Stomach (tissue), 9 donors: Measurements from ENCODE around the gene CFAP298. TPM values are rescaled to one million over a fixed set of nuclear protein-coding genes. Genes with fewer than 3 reads are reported as not detected.

Experiments
- DNase-seq, 2 donors: peaks; one replicate each; pipeline versions ENCODE4 v3.0.0 to v3.0.0-alpha.2; 2013 to 2019
- H3K27ac ChIP-seq, 5 donors: fragments of 200-600 bp in 4 of 5; sonication (generic) in 4 of 5; one replicate each; pipeline ENCODE4 v1.5.1; 2013 to 2019; ENCODE audit warnings: mild to moderate bottlenecking in 1 of 5, moderate library complexity in 1 of 5
- H3K27me3 ChIP-seq, 3 donors: fragments of 200-600 bp; sonication (generic); one replicate each; pipeline ENCODE4 v1.5.1; 2017 to 2019; ENCODE audit warnings: mixed run types in 1 of 3
- H3K36me3 ChIP-seq, 4 donors: fragments of 200-600 bp; sonication (generic); 1 replicate in 3 of 4; 2 replicates in 1 of 4; pipeline ENCODE4 v1.5.1; 2016 to 2019
- H3K4me1 ChIP-seq, 4 donors: fragments of 200-600 bp; sonication (generic); one replicate each; pipeline ENCODE4 v1.5.1; 2016 to 2019
- H3K4me3 ChIP-seq, 4 donors: fragments of 200-600 bp; sonication (generic) in 3 of 4; one replicate each; pipeline ENCODE4 v1.5.1; 2016 to 2019; ENCODE audit warnings: mild to moderate bottlenecking in 1 of 4
- H3K9me3 ChIP-seq, 4 donors: fragments of 200-600 bp; sonication (generic); one replicate each; pipeline ENCODE4 v1.5.1; 2016 to 2019
- CTCF ChIP-seq, 7 experiments: fragments of 450-650 bp in 4 of 7; fragments of 200-600 bp in 3 of 7; sonication (generic) in 3 of 7; IDR thresholded peaks; one replicate each; pipeline ENCODE4 v1.5.1; 2016 to 2019; ENCODE audit warnings: antibody characterized with exemption in 7 of 7, control low read depth in 2 of 7, mild to moderate bottlenecking in 1 of 7
- EP300 ChIP-seq: sonication (generic); formaldehyde crosslinking; IDR thresholded peaks from one replicate; pipeline ENCODE4 v1.6.1; 2017; ENCODE audit warnings: antibody characterized with exemption
- POLR2A ChIP-seq, 4 donors: fragments of 450-650 bp; IDR thresholded peaks; one replicate each; pipeline ENCODE4 v1.6.1; 2016; ENCODE audit warnings: antibody characterized with exemption in 4 of 4, control low read depth in 2 of 4, mild to moderate bottlenecking in 1 of 4, moderate library complexity in 1 of 4
- POLR2AphosphoS5 ChIP-seq, 3 donors: sonication (generic); formaldehyde crosslinking; IDR thresholded peaks; one replicate each; pipeline ENCODE4 v1.6.1; 2016; ENCODE audit warnings: antibody characterized with exemption in 3 of 3
- WGBS, 5 donors: extraction: QIAGEN DNeasy Blood & Tissue Kit in 3 of 5; methylation state at CpG; one replicate each; pipeline versions ENCODE4 v1.1.5 to v1.1.7; 2013 to 2018; 5-methylcytosine and 5-hydroxymethylcytosine counted together
- intact Hi-C: fragments of 100-400 bp; cut with DNase I; formaldehyde crosslinking; loops from one replicate; pipeline ENCODE4 v1.15.1; 2023; ENCODE audit warnings: low total_unique reads
- polyA plus RNA-seq, 3 donors: library from polyadenylated mRNA; stranded (reverse); fragments of 200-250 nt; gene quantifications; one replicate each; pipeline ENCODE4 v1.2.3, GENCODE V29; 2013
- total RNA-seq, 5 donors: library from RNA; depleted of rRNA; stranded (reverse); fragments of >200 nt; gene quantifications; one replicate each; pipeline versions ENCODE4 v1.1.0 to v1.2.3, GENCODE V29; 2014 to 2016
- donor health status: healthy with polysubstance abuse.
- donor health status: Bipolar disorder and iron deficiency.
- donor health status: healthy.

CFAP298 gene
- total and polyA plus RNA-seq, 8 donors = 0.87 to 61.8 (median 29.5) TPM

GRCh38 chr21:32574946-32575925 is 36.9 kb downstream of the CFAP298 start:
- intact Hi-C loops = no loop called here
- TF ChIP-seq EP300 (no peak), POLR2A (IDR thresholded peaks at IDR 0.05) (no peak), POLR2AphosphoS5 (IDR thresholded peaks at IDR 0.05) (no peak), CTCF (IDR thresholded peaks at IDR 0.05) (no peak)

GRCh38 chr21:32572574-32573420 is 39.4 kb downstream of the CFAP298 start:
- peak overlapping the region; percentile 14 to 63 (median 41) for H3K27ac ChIP-seq
- TF ChIP-seq POLR2AphosphoS5 (IDR thresholded peaks at IDR 0.05) (no peak), CTCF (IDR thresholded peaks at IDR 0.05) (no peak), POLR2A (IDR thresholded peaks at IDR 0.05) (no peak), EP300 (no peak)
- H3K9me3 ChIP-seq = no peaks in the 10 kb centered on the region
- H3K4me1 ChIP-seq = peaks cover 0 to 17% (median 12%) of the 10 kb centered on the region in 4 donors
- H3K27me3 ChIP-seq = peaks cover 0 to 9% (median 0%) of the 10 kb centered on the region in 3 donors
- H3K4me3 ChIP-seq = peak overlapping the region in 2 of 4 donors; percentile 20 to 29
- intact Hi-C loops = no loop called here
- peak; percentile 66 to 77 for DNase-seq
- no peaks in the 10 kb centered on the region for H3K36me3 ChIP-seq
- WGBS, 5 donors = 23 to 53% (median 35%) methylated on average over 22 to 25 of the region's 25 CpGs

More at GRCh38 chr21:32574946-32575925, 36.9 kb downstream of the CFAP298 start:
- no peak overlapping the region for H3K27ac ChIP-seq
- DNase-seq = no peak
- peaks cover 0 to under 1% (median 0%) of the 10 kb centered on the region in 4 donors for H3K4me1 ChIP-seq
- H3K4me3 ChIP-seq = no peak overlapping the region
- WGBS, 5 donors = 86 to 90% (median 89%) methylated on average over 23 to 26 of the region's 26 CpGs
- no peaks in the 10 kb centered on the region for H3K9me3 ChIP-seq
- H3K36me3 ChIP-seq = peaks cover 0 to 5% (median 0%) of the 10 kb centered on the region in 4 donors
- H3K27me3 ChIP-seq = peaks cover 0 to 9% (median 0%) of the 10 kb centered on the region in 3 donors

GRCh38 chr21:32570456-32570855 is 41.7 kb downstream of the CFAP298 start:
- Histone ChIP-seq H3K9me3 (no peaks in the 10 kb centered on the region), H3K27me3 (peaks cover 0 to 9% (median 0%) of the 10 kb centered on the region in 3 donors), H3K4me3 (no peak overlapping the region), H3K27ac (peak overlapping the region in 1 of 5 donors; percentile 85), H3K36me3 (no peaks in the 10 kb centered on the region), H3K4me1 (peaks cover 0 to 17% (median 12%) of the 10 kb centered on the region in 4 donors)
- no peak for DNase-seq
- 85 to 98% (median 87%) methylated on average over 3 of the region's 3 CpGs for WGBS, 5 donors
- no peak for TF ChIP-seq EP300
- TF ChIP-seq POLR2A (IDR thresholded peaks at IDR 0.05) = no peak
- TF ChIP-seq CTCF (IDR thresholded peaks at IDR 0.05) = no peak
- no peak for TF ChIP-seq POLR2AphosphoS5 (IDR thresholded peaks at IDR 0.05)
- intact Hi-C loops = no loop called here
